Adrenal gland (tissue), 5 donors: Measurements from ENCODE around the gene ANKRD55.

ENCODE experiments used
- CTCF ChIP-seq, 6 experiments: fragments of 450-650 bp in 4 of 6; fragments of 200-600 bp in 2 of 6; sonication (generic) in 1 of 6; IDR thresholded peaks; 1 replicate in 5 of 6; 2 replicates in 1 of 6; pipeline versions ENCODE4 v1.5.1 to v1.8.0; 2016 to 2021; ENCODE audit warnings: antibody characterized with exemption in 6 of 6, mild to moderate bottlenecking in 2 of 6, moderate library complexity in 1 of 6
- POLR2A ChIP-seq, 2 donors: fragments of 450-650 bp; IDR thresholded peaks; one replicate each; pipeline ENCODE4 v1.6.1; 2017; ENCODE audit warnings: antibody characterized with exemption in 2 of 2, mild to moderate bottlenecking in 2 of 2, moderate library complexity in 1 of 2
- donor health status: DM: no; HTN: no; CAD: no.

GRCh38 chr5:56277573-56277972, 44.4 kb upstream of the ANKRD55 start:
- TF ChIP-seq CTCF (IDR thresholded peaks at IDR 0.05): no peak
- no peak for TF ChIP-seq POLR2A (IDR thresholded peaks at IDR 0.05)
